ENCODE data around the gene FBXW7.

- TF ChIP-seq CTCF (IDR thresholded peaks at IDR 0.05) (no peak), POLR2A (IDR thresholded peaks at IDR 0.05) (no peak), POLR2AphosphoS5 (IDR thresholded peaks at IDR 0.05; ENCODE audit: insufficient read depth in 1 of 2, low read depth in 1 of 2) (no peak)
Observed at GRCh38 chr4:152424396-152424795, 111.5 kb downstream of the FBXW7 start.
